Thyroid gland (tissue), 4 donors: ENCODE results near the gene LGALS7B. TPM values are rescaled to one million over a fixed set of nuclear protein-coding genes. Genes with fewer than 3 reads are reported as not detected.
"Not testable (repeated sequence)": the region's sequence is repeated elsewhere in the genome, so short reads cannot be mapped to it uniquely, and the experiment has no call there.

Experiments
- DNase-seq, 2 donors: peaks; one replicate each; pipeline ENCODE4 v3.0.0-alpha.2; 2019
- H3K27ac ChIP-seq, 3 donors: fragments of 200-600 bp; sonication (generic); 1 replicate in 2 of 3; 2 replicates in 1 of 3; pipeline ENCODE4 v1.5.1; 2016 to 2019; ENCODE audit warnings: mild to moderate bottlenecking in 1 of 3, moderate library complexity in 1 of 3
- H3K27me3 ChIP-seq: fragments of 200-600 bp; sonication (generic); one replicate; pipeline ENCODE4 v1.5.1; 2019
- H3K36me3 ChIP-seq, 2 donors: fragments of 200-600 bp; sonication (generic); one replicate each; pipeline ENCODE4 v1.5.1; 2016 to 2019
- H3K4me1 ChIP-seq, 2 donors: fragments of 200-600 bp; sonication (generic); one replicate each; pipeline ENCODE4 v1.5.1; 2017 to 2019
- H3K4me3 ChIP-seq, 3 donors: fragments of 200-600 bp; sonication (generic); replicated peaks in 1 of 3; 1 replicate in 2 of 3; 2 replicates in 1 of 3; pipeline ENCODE4 v1.5.1; 2016; ENCODE audit warnings: mild to moderate bottlenecking in 1 of 3
- H3K9me3 ChIP-seq: fragments of 200-600 bp; sonication (generic); one replicate; pipeline ENCODE4 v1.5.1; 2017
- CTCF ChIP-seq, 6 experiments: fragments of 200-600 bp in 3 of 6; fragments of 450-650 bp in 3 of 6; sonication (generic) in 3 of 6; IDR thresholded peaks; one replicate each; pipeline ENCODE4 v1.5.1; 2016 to 2019; ENCODE audit warnings: antibody characterized with exemption in 6 of 6, mild to moderate bottlenecking in 2 of 6, inconsistent platforms in 1 of 6, moderate library complexity in 1 of 6
- POLR2A ChIP-seq, 2 donors: fragments of 450-650 bp; IDR thresholded peaks; one replicate each; pipeline ENCODE4 v1.6.1; 2017; ENCODE audit warnings: antibody characterized with exemption in 2 of 2, mild to moderate bottlenecking in 2 of 2, moderate library complexity in 1 of 2
- WGBS, 2 donors: methylation state at CpG; one replicate each; pipeline ENCODE4 v1.1.5; 2017; 5-methylcytosine and 5-hydroxymethylcytosine counted together
- intact Hi-C: fragments of 100-400 bp; cut with DNase I; formaldehyde crosslinking; loops from one replicate; pipeline ENCODE4 v1.15.1; 2023
- total RNA-seq, 4 donors: library from RNA; depleted of rRNA; stranded (reverse); fragments of >200 nt; gene quantifications; one replicate each; pipeline ENCODE4 v1.2.3, GENCODE V29; 2016

Gene LGALS7B
- total RNA-seq, 4 donors from 2014 or later = not detected

- no peak for TF ChIP-seq POLR2A (IDR thresholded peaks at IDR 0.05)
- TF ChIP-seq CTCF (IDR thresholded peaks at IDR 0.05) = peak in 2 of 6 experiments; percentile 20 to 22
- Histone ChIP-seq H3K9me3 (no peaks in the 10 kb centered on the region), H3K27me3 (no peaks in the 10 kb centered on the region), H3K27ac (no peak overlapping the region), H3K4me3 (peak overlapping the region in 1 of 3 donors; percentile 14), H3K36me3 (no peaks in the 10 kb centered on the region), H3K4me1 (peaks cover 0 to 13% of the 10 kb centered on the region in 2 donors)
- intact Hi-C loops = no loop called here
- WGBS, 2 donors = 27 to 61% methylated on average over 3 to 28 of the region's 71 CpGs
- DNase-seq = no peak
Observed at GRCh38 chr19:38792250-38793111, 3.5 kb downstream of the LGALS7B start.

GRCh38 chr19:38793177-38793576 lies 4.2 kb downstream of the LGALS7B start:
- intact Hi-C loops = no loop called here
- TF ChIP-seq POLR2A (IDR thresholded peaks at IDR 0.05) = no peak
- no peak for TF ChIP-seq CTCF (IDR thresholded peaks at IDR 0.05)
- DNase-seq = no peak
- WGBS, 2 donors = 76 to 80% methylated on average over 8 of the region's 8 CpGs
- H3K4me1 ChIP-seq = peaks cover 0 to 13% of the 10 kb centered on the region in 2 donors
- no peaks in the 10 kb centered on the region for H3K36me3 ChIP-seq
- H3K27me3 ChIP-seq = no peaks in the 10 kb centered on the region
- H3K27ac ChIP-seq = no peak overlapping the region
- H3K4me3 ChIP-seq = no peak overlapping the region
- no peaks in the 10 kb centered on the region for H3K9me3 ChIP-seq

GRCh38 chr19:38793671-38794070 lies 4.7 kb downstream of the LGALS7B start:
- intact Hi-C loops = no loop called here
- TF ChIP-seq POLR2A (IDR thresholded peaks at IDR 0.05) (no peak), CTCF (IDR thresholded peaks at IDR 0.05) (no peak)
- Histone ChIP-seq H3K9me3 (no peaks in the 10 kb centered on the region), H3K27ac (no peak overlapping the region), H3K4me1 (peaks cover 0 to 13% of the 10 kb centered on the region in 2 donors), H3K36me3 (no peaks in the 10 kb centered on the region), H3K4me3 (no peak overlapping the region), H3K27me3 (no peaks in the 10 kb centered on the region)
- no peak for DNase-seq
- 92 to 95% methylated on average over 5 of the region's 5 CpGs for WGBS, 2 donors

- no peak overlapping the region for H3K27ac ChIP-seq
- H3K27me3 ChIP-seq = no peaks in the 10 kb centered on the region
- DNase-seq = no peak
- 88 to 92% methylated on average over 4 of the region's 4 CpGs for WGBS, 2 donors
- H3K4me3 ChIP-seq = no peak overlapping the region
- TF ChIP-seq POLR2A (IDR thresholded peaks at IDR 0.05) (no peak), CTCF (IDR thresholded peaks at IDR 0.05) (no peak)
- H3K9me3 ChIP-seq = no peaks in the 10 kb centered on the region
- H3K4me1 ChIP-seq = peaks cover 0 to 13% of the 10 kb centered on the region in 2 donors
- intact Hi-C loops = no loop called here
- no peaks in the 10 kb centered on the region for H3K36me3 ChIP-seq
Observed at GRCh38 chr19:38795549-38795948, 6.5 kb downstream of the LGALS7B start.

GRCh38 chr19:38796154-38796553 lies 7.2 kb downstream of the LGALS7B start:
- WGBS, 2 donors = 45 to 46% methylated on average over 2 of the region's 2 CpGs
- no peaks in the 10 kb centered on the region for H3K9me3 ChIP-seq
- H3K36me3 ChIP-seq = no peaks in the 10 kb centered on the region
- peaks cover 0 to 13% of the 10 kb centered on the region in 2 donors for H3K4me1 ChIP-seq
- no peaks in the 10 kb centered on the region for H3K27me3 ChIP-seq
- no peak for DNase-seq
- H3K4me3 ChIP-seq = no peak overlapping the region
- no peak for TF ChIP-seq CTCF (IDR thresholded peaks at IDR 0.05)
- TF ChIP-seq POLR2A (IDR thresholded peaks at IDR 0.05) = no peak
- intact Hi-C loops = no loop called here
- H3K27ac ChIP-seq = no peak overlapping the region

- H3K9me3 ChIP-seq, H3K4me3 ChIP-seq, DNase-seq, intact Hi-C loops, H3K4me1 ChIP-seq, H3K36me3 ChIP-seq, H3K27ac ChIP-seq, H3K27me3 ChIP-seq: not testable (repeated sequence)
- no CpG with 5 or more reads among the region's 33 CpGs for WGBS, 2 donors
Observed at GRCh38 chr19:38797781-38798180, 8.8 kb downstream of the LGALS7B start.
